HG03108 (cell line): ENCODE measurements around the gene PTTG1IP.

Experiments used
- ATAC-seq: cut with Tn5 transposase; IDR thresholded peaks from one replicate; pipeline ENCODE4 v1.9.1; 2021; ENCODE audit warnings: moderate library complexity; ENCODE audit not compliant: unreplicated experiment

The PTTG1IP gene

DNA sequence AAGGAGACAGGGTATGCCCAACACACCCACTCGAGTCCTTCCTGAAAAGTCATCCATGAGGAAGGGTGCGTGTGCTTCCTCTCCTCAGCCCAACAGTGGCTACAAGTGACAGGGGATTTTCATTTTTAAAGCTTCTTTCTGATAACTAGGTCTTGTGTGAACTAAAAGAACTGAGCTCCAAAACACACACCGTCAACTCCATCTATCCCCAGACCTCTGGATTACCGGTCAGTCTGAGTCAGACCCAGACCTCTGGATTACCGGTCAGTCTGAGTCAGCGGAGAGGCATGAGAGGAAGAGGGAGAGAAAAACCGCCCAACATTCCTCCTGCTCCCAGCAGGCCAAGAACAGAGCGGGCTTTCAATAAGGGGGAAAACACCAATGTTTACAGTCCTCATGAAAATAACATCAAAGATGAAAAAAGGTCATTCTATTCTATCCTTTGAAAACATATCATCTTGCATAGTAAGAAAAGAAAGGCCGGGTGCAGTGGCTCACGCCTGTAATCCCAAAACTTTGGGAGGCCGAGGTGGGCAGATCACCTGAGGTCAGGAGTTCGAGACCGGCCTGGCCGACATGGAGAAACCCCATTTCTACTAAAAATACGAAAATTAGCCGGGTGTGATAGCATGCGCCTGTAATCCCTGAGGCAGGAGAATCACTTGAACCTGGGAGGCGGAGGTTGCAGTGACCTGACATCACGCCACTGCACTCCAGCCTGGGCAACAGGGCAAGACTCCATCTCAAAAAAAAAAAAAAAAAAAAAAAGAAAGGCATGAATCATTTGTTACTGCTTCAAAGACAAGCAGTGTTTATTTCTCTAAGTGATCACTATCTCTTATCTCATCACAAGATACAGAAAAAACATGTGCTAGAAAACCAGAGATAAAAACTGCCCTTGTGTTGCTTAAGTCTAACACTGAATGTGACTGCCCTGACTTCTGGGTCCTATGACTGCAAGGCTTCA, 3.4 kb downstream of the PTTG1IP start:
- no peak for ATAC-seq

DNA sequence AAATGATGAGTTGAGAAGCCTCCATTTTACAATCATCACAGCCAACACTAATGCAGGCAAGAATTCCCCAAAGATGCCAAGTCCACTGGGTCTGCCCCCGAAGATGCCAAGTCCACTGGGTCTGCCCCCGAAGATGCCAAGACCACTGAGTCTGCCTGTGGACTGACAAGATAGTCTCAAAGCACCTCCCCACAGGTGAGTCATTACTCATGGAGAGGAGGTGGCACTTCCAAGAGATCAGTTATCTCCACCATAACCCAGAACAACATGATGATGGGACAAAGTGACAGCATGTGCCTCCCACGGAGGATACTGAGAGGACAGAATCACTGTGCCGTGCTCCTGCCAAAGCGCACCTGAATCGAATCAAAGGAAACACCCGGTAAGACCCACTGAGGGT, 4.8 kb downstream of the PTTG1IP start:
- no peak for ATAC-seq

DNA sequence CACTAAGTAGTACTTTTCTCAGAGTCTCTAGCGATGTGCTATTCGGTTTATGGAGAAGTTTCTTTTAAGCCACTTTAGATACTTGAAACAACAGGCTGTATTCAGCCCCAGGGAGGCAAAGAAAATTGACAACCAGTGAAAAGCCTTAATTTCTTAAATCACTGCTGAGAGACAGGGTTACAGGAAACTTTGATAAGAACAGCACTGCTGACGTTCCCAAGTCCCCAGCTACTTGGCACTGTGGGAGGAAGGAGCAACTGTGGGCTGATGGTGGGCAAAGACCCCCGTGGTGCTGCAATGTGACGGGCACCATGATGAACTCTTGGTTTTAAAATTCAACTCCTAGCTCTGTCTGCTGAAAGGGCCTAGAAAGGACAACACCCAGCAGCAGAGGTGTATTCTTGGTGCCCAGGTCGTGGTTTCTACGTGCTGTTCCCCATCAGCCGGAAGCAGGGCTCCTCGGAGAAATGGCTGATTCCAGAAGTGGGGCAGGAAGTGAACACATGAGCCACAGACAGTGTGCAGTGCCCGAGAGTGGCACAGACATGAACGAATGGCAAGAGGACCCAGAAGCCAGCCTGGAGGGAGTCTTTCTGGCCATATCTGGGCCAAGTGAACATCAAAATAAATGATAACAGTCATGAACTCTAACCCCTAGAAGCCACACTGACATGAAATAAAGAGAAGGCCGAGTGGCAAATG, 5.3 kb downstream of the PTTG1IP start:
- ATAC-seq, result no peak

DNA sequence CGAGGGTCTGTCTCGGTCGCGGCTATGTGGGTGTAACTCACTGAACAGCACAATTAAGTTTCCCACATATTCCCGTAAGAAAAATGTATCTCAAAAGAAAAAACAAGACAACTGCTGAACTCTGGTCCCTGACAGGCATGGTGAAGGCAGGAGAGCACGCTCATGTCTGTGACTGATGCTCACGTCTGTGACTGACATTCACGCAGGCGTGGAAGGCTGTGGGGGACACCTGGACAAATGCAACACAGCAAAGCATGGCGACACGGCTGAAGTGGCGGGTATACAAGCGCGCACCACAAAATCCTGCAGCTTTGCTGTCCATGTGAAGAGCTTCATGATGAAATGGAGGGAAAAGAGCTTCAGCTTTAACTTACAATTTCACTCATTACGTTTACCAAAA, 6.0 kb downstream of the PTTG1IP start:
- ATAC-seq, result no peak

DNA sequence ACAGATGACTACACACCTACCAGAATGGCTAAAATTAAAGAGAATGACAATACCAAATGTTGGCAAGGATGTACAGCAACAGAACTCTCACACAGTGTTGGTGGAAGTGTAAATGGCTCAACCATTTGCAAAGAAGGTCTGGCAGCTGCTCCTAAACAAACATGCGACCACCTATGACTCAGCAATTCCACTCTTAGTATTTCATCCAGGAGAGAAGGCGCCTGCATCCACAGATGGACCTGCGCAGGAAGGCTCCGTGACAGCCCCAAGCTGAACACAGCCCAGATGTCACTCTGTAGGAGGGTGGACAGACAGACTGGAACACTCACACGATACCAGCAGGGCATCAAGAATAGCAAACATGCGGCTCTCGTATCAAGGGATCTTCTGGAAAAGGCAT, 6.7 kb downstream of the PTTG1IP start:
- ATAC-seq, result no peak

DNA sequence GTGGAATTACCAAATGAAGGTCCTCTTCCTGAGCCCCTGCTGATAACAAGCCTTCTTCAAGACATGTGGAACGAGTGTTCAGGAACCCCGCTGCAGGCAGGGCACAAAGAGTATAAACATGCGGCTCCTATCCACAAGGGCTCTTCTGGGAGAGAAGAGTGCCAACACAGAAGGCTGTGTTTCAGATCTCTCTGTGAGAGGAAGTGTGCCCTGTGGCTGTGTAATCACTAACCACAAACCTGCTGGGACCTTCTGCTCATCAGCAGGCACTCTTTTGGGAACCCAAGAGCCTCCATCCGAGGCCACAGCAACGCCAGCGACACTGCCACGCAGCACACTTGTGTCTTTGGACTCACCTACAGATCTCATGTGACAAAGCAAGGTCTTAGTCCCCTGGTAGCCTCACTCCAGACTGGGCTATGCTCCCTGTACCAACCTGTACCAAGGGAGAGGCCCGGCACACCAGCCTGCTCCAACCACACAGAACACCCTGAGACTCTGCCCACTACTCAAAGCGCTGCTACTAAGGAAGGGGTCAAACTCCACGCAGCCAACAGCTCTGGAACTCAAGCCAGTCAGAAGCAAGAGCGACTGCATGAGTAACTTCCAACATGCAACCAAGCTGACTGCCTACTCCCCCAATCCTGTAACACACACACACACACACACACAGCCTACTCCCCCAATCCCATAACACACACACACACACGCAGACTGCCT, 7.8 kb downstream of the PTTG1IP start:
- ATAC-seq, result peak; percentile 65

DNA sequence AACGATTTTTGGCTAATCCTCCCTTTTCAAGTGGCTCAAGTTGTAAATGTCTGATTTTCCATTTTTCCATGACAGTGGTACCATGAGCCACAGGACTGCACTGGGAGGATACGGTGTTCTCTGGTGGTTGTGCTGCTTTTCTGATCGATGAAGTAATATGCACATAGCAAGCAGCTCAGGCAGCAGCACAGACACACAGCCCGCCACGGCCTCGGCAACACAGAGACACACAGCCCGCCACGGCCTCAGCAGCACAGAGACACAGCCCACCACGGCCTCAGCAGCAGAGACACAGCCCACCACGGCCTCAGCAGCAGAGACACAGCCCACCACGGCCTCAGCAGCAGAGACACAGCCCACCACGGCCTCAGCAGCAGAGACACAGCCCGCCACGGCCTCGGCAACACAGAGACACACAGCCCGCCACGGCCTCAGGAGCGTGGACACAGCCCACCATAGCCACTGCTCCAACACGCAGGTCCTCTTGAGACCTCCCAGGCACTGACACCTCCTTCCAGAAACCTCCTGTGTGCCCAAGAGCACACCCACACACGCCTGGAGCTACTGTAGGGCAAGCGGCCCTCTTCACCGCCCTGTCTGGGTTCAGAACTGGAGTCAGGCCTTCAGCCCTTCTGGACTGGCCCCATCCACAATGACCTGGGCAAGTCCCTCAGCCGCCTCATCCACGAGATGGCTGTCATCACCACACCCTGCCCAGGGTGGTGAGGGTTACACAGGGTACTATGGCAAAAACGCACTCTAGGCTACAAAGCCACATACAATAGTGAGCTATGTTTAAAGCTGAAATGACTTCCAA, 10.4 kb downstream of the PTTG1IP start:
- no peak for ATAC-seq

DNA sequence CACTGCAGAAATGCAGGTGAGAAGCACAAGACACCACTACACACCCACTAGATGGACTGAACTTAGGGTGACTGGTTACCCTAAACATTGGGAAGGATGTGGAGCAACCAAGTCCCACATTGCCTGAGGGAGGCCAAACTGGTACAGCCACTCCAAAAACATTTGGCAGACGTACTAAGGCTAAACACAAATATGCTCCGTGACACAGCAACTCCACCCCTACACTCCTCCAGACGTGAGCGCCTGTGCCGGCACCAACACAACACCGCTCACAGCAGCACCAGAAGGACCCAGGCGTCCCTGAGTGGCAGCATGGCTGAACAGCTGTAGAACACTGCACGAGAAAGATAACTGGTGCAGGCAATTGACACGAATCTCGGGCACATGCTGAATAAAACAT, 14.7 kb downstream of the PTTG1IP start:
- ATAC-seq, result no peak

DNA sequence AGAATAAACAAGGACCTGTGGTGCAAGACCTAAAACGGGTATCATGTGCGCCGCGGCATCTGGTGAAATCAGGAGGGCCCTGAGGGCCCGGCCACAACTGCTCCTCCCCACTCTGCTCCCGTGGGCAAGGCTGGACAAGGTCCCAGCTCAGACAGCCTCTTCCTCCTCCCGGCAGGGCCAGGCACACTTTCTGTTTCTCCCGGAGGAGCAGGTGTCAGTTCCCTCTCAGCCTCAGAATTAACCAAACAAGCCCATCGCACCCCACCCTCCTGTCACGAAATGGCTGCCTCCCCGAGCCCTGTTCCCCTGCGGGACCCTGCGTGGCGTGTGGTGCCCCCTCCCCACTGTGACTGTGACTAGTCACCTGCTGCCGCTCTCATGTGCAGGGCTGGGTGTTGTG, 15.2 kb downstream of the PTTG1IP start:
- no peak for ATAC-seq

DNA sequence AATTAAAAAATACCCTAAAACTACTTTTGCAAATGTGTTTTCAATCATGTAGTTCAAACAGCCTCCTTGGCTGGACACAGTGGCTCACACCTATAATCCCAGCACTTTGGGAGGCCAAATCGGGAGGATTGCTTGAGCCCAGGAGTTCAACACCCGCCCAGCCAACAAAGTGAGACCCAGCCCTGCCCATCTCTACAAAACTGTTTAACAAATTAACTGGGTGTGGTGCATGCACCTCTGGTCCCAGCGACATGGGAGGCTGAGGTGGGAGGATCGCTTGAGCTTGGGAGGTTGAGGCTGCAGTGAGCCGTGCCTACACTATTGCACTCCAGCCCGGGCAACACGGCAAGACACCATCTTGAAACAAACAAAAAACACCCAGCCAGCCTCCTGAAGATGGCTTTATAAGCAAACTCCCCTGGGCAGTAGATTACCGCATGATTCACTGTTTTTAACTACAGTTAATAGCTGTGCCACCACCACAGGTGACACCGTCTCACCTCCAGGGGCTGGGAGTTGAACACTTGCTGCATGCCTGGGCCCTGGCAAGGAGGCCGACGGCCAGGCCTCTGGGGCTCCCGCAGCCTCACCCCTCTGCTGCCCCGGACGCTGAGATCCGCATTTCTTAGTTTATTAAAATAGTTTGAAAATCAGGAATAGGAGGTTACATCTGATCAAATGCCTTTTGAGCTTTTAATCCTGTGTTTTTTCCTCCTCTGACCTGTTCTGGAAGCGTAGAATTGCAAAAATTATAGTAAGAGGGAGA, 16.2 kb downstream of the PTTG1IP start:
- no peak for ATAC-seq

DNA sequence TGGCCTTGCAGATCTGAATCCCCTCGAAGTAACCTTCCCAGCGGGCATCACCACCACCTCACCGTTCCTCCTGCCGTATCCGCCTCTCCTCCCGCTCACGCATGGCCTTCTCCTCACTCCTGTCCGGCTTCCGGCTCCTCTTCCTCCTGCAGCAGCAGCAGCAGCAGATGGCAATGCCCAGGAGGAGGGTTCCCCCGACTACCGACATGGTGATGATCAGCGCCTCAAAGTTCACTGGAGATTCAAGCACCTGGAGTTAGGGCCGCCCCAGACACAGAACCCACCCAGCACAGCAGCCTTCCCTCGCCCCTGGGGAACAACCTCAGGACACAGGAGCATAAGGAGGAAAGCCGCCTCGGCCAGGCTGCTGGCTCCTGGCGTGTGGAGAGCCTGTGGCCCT, 17.4 kb downstream of the PTTG1IP start:
- no peak for ATAC-seq

DNA sequence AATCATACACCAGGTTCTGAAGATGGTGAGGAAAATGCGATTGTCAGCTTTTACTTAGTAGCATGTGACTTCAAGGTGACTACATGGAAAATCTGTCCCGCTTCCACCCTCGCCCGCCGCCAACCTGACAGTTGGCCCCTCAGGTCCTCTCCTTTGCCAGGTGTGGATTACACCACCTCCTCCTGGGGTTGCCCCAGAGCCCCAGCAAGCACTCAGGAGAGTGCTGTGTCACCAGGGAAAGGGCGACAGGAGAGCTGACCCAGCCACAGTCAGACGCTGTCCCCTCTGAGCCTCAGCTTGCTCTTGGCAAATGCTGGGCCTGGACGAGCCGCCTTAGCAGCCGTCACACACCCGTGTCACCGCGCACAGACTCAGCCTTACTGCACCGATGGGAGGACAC, 17.9 kb downstream of the PTTG1IP start:
- ATAC-seq, result no peak

DNA sequence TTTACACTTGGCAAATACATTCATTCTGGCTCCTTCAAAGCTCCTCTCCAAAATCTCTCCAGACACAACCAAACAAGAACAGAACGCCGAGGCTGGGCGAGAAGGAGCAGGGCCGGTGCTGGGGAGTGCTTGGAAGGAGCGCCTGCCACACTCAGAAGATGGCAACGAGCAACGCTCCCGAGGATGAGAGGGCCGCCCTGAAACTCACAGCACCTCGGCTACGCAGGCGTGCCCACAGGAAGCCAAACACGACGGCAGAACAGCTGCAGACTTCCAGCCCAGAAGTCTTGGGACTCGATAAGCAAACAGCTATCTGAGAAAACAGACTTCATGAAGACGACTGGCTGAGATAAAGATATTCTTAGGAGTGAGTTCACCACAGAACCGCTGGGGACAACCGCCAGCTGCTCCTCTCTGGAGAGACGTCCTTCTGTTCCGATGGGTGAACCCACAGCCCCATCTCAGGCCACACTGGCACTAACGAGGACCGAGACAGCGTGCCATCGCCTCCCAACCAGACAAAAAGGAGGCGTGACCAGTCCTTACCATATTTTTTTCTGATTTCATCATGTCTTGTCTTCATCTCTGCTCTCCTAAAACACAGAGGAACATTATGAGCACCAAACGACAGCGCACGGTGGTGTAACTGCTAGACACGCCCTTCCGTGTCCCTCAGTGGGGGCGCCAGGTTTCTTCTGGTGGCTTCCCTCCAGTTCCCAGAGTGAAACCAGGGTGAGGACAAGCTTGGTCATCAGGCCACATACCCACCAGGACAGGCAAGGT, 18.6 kb downstream of the PTTG1IP start:
- ATAC-seq, result no peak

DNA sequence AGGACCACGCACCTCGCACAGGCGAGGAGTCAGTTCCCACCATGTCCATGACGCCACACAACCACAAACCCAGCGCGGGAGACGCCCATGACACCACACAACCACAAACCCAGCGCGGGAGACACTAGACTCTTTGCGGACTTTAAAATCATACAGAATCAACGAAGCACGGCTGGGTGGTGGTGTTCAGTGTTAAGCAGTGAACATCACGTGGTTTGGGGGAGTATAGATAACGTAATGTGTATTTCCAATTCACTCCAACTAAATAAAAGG, 19.2 kb downstream of the PTTG1IP start:
- no peak for ATAC-seq

DNA sequence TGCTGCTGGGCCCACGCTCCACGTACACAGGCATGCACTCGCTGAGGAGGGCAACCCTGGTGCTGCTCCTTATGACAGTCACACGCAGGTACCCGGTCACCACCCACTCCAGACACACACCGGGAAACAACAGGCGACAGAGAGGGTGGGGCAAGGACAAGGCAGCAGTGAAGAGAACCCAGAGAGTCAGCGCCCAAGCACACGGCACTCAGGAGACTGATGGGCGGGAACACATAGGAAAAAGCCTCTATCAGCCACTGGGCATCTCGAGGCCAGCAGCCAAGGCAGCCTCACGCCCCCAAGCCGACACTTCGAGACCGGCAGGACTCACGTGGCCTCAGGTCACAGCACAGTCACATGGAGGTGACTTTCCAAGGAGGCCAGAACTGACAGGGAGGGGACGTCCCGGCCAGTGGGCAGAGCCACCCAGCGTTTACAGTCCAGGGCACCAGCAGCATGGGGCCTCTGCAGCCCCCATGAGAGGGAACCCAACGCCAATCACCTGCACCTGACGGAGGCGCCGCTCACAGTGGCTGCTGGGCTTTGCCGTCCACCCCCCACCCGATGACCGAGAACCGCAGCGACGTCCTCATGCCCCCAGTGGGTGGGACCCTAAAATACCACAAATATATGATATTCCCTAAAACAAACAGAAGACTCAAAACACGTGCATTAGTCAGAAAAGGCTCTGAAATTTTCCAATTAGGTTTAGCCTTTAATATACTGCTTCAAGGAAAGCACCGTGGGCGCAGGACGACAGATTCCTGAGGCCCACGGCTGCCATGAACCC, 19.7 kb downstream of the PTTG1IP start:
- no peak for ATAC-seq

DNA sequence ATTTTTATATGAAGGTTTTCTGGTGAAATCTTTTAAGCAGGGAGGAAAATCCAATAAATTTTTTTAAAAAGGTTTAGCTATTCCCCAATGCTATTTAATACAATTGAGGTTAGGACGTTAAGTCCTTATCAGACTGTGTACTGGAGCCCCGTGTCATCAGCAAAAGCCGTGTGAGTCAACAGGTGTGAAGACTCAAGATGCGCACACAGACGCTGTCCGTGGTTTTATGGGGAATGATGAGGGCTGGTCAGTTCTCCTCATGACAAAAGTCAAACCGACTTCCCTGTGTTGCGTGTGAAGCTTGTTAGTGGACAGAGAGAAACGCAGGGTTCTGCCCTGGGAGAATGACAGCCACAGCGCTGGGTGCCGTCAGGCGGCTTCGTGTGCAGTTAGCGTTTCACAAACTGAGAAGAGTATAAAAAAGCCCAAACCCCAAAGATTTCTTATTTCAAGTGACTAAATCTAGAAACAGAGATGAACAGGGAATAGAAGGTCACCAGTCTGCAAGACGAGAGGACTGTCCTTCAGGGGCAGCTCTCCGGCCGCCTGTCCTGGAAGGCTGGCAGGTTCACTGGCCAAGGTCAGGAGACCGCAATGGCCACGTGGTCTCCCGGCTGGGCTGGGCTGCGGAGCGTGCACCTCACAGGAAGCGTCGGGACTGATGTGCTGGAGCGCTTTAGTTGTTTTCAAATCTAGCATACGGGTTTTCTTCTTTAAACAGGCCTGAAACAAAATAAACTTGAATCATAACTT, 22.4 kb downstream of the PTTG1IP start:
- ATAC-seq, result no peak

DNA sequence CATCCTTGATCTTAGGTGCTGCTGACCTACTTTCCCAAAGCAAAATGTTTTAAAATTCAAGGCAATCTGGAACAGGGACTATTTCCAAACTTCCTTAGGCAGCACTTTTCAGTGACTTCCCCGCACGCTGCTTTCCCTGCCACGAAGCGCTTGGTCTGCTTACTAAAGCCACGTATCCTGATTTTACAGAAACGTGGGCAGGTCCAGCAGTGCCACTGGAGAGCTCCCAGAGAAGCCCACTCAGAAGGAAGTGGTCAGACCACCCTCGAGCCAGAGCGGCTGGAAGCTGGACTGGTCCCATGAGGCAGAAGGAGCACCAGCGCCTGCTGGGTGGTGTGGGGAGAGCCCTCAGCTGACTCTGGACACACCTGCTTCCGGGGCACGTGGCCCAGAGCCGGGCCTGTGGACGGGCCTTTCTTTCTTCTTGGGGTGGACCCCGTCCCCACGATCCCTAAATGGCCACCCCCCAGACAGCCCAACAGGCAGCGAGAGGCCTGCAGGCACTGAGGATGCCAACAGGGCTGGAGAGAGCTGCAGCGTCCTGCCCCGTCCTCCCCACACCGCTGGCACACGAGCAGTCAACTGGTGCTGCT, 23.2 kb downstream of the PTTG1IP start:
- ATAC-seq, result no peak
